ENCODE measurements around the gene BCR.

The BCR gene

GRCh38 chr22:23245799-23246136, 65.5 kb downstream of the BCR start:
- no peak for DNase-seq (ENCODE audit: low read depth)

DNA sequence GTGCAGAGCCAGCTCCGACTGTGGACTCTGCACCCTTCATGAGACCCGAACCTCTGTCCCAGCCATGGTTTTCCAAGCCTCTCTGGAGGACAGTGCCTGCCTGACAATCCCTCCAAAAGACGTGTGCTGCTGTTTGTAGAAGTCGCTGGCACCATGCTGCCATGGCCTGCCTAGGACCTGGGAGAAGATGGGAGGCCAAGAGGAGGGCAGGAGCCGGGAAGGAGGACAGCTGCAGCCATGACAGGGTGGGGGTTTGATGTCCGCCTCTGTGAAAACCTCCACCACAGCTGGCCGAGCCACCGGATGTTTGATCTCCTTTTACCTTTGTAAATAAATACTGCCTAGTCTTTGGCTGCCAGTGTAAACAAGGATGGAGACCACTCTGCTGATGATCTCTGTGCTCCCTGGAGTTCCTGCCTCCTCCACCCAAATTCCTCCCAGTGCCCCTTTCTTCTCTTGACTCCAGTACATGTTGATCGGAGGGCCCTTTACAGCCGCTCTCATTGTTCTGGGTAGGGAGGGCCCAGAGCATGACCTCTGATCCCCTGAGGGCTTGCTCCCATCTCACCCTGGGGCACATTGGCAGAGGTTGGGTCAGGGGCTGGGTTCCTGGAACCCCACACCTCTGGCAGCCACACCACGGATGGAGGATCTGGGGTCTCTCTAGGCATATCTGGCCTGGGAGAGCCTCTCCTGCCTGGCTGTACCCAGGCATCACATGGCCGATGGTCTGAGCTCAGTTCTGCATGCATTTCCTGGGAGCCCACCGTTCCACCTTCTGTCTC, 66.9 kb downstream of the BCR start:
- DNase-seq (ENCODE audit: low read depth), result no peak

DNA sequence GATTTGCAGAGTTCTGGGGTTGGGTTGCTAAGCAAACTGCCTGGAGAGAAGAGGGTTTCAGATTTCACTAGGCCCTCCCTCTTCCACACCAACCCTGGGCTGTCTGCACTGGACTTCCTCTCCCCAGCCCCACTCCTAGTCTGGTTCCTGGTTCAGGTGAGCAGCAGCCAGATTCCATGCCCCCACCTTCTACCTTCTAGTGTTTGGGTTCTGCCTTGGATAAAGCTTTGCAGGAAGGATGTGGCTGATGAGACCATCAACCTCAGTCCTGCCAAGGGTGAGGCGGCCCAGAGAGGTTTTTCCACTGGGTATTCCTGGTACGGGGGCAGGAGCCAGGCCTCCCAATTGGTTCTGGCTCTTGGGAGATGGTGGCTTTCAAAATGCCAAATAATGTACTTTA, 68.3 kb downstream of the BCR start:
- no peak for DNase-seq (ENCODE audit: low read depth)

GRCh38 chr22:23250056-23250784, 69.9 kb downstream of the BCR start:
- DNase-seq (ENCODE audit: low read depth), result no peak

- DNase-seq (ENCODE audit: low read depth), result no peak
These were observed 70.6 kb downstream of the BCR start for GRCh38 chr22:23250785-23251363.

DNA sequence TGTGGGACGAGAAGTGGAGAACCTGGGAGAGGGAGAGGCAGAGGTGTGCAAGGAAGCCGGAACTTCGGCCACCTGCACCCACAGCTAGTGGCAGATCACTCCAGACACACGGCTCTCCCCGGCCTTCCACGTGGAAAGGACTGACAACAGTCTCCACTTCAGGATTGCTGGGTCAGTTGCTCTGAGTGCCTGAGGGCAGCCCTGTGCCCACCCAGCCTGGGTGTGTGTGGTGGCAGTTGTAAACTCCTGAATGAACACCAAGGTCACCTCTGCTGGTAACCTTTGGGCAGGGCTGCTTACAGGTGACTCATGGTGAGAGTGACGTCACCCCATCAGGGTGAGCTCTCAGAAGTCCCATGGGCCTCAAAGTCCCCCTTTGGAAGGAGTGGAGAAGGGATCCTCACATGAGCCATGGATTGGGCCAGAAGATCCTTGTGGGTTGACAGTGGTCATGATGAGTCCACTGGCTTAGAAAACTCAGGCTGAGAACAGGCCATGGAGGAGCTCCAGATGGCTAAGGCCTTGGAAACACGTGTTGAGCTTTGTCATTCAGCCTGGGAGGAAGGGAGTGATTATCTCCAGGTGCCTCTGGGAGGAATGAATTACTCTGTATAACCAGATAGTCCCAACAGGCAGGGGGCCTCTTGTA, 71.3 kb downstream of the BCR start:
- DNase-seq (ENCODE audit: low read depth), result no peak

DNA sequence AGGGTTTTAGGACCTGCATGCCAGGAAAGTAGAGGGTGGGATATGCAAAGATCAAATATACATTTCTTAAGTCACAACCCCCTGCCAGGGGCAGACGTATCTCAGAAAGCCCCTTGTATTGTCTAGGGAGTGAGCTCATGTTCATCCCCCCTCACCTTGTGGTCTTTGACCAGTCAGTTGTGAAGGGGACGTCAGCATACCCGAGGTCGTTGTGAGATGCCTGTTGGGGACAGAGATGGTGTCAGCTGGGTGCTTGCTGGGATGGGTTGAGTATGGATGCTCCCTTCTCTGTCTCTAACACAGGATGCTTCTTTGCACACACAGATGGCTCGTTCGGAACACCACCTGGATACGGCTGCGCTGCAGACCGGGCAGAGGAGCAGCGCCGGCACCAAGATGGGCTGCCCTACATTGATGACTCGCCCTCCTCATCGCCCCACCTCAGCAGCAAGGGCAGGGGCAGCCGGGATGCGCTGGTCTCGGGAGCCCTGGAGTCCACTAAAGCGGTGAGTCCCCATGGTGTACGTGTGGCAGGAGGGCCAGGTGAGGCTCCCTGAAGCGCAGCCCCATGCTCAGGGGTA, 73.3 kb downstream of the BCR start:
- DNase-seq (ENCODE audit: low read depth), result no peak

DNA sequence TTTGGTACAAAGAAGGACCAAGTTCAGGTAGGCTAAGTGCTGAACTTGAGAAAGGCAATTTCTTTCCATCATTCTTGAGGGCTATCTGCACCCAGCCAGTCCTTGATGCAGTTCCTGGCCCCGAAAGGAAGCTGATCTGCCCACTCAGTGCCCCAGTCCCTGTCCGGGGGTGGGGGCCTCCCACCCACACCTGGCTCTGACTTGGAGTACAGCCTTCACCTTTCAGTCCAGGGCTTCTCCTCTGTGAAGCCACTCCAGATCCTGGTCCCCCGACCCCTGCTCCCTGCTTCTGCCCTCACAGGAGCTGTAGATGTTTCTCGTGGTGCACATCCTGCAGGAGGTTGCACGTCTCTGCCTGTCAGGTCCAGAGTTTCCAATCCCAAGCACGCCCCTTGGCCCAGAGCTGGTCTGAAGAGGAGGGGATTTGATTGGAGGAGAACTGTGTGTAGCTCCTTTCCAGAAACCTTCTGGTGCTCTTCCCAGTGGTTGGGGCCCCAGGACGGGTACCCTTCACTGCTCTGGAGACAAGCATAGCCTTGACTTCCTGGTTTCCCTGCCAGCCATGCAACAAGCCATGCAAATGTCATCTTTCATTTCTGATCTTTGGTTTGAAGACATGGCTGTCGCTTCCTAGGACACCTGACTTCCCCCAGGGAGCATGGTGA, 75.3 kb downstream of the BCR start:
- no peak for DNase-seq (ENCODE audit: low read depth)

DNA sequence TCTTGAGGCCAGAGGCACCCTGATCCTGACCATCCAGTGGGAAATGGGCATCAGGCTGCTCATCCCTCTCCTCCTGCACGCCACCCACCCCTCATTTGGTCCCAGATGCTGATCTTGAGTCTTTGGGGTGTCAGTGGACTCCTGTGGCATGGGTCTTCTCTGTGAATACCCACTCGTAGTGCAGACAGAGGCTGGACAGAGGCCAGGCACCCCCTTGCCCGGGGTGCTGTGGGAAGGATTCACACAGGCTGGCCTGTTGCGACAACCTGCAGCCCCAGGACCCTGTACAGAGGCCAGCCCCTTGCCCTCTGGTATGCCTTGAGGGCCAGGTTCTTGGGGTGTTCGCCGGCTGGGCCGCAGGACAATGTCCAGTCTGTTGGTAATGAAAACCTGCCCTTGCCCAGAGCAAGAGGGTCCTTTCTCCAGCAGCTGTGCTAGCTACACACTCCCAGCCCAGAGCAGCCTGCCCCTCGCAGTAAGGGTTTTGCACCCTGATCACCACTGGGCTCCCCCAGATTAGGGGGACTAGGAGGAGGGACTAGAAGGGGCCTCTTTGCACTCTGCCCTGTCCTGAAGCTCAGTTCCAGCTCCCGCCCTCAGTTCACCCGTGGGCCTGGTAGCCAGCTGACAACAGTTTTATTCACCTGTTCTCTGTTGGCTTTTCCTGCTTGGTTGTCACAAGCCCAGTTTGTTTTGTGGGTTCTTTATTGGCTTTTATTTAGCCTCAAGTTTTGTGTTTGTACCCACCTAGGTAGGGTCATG, 76.0 kb downstream of the BCR start:
- no peak for DNase-seq (ENCODE audit: low read depth)

DNA sequence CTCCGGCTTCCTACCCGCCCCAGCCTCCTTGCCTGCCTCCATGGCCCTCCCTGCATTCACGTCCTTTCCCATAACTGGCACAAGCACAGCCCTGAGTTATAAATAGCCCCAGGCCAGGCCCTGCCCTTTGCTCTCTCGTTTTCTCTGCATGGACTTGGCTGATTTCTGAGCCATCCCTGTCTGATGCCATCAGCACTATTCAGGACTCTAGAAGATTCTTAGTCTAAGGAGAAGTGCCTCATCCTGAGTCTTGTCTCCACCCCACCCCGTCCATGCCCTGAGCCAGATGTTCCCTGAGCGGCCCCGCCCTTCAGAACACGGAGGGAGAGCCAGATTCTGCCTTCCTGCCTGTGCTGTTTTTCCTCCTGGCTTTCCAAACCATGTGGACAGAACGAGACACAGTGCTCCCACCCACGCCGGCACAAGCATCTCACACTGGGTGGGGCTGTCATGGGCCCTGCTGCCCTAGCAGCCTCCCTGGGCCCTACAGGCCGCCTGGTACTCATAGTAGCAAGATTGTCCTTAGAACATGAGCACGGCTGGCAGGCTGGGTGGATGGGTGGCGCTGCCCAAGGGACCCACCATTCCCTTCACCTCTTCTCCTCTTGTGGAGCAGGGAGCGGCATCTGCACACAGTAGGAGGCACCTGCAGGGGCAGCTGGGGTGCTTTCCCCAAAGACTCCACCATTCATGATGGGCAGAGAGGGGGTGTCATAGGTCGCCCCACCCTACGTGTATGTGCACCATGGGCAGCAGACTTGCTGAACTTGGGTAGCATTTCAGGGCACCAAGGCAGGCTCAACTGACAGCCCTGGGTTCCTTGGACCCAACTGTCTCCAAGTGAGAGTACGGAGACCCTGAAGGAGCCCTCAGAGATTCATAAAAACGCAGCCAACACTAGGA, 76.9 kb downstream of the BCR start:
- no peak for DNase-seq (ENCODE audit: low read depth)

- no peak for DNase-seq (ENCODE audit: low read depth)
These were observed 77.8 kb downstream of the BCR start for GRCh38 chr22:23257889-23258825.

DNA sequence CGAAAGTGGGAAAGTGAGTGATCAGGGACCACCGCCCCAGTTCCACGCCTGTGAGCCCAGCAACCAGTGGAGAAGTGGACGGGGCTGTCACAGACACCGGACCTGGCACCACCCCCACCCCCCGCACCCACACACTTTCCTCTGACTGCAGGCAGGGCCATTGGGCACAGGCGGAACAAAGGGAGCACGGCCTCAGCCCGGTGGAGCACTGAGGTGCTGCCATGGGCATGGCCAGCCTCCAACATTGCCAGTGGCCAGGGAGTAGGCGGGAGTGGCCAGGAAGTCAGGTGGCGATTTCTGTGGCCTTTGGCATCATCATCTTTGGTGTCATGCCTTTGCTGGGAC, 78.5 kb downstream of the BCR start:
- no peak for DNase-seq (ENCODE audit: low read depth)

DNA sequence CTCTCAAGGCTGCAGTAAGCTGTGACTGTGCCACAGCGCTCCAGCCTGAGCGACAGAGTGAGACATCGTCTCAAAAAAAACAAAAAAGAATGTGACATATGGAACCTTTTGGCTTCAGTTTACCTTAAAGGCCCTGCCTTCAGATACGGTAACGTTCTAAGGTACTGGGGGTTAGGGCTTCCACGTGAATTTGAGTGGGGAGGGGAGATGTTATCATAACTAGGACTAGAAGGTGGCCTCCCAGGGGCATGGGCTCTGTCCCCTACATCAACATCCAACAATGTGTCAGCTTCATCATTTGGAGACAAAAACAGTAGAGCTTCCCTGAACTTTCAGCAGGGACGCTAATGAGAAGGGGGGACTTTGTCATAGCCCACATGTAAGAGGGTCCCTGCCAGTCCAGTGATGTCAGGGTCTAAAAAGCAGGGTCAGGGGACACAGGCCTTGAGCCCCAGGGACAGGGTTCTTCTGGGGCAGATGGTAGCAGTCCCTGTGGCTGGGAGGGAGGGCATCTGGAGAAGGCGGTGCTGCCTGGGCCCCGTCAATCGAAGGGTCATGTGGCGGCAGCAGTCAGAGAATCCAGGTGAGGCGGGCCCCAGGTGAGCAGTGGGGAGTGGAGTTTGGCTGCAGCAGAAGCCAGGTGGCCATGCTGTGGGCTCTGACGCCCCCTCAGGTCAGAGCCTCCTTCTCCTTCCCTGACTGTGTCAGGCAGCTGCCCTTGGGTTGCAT, 79.8 kb downstream of the BCR start:
- no peak for DNase-seq (ENCODE audit: low read depth)

DNA sequence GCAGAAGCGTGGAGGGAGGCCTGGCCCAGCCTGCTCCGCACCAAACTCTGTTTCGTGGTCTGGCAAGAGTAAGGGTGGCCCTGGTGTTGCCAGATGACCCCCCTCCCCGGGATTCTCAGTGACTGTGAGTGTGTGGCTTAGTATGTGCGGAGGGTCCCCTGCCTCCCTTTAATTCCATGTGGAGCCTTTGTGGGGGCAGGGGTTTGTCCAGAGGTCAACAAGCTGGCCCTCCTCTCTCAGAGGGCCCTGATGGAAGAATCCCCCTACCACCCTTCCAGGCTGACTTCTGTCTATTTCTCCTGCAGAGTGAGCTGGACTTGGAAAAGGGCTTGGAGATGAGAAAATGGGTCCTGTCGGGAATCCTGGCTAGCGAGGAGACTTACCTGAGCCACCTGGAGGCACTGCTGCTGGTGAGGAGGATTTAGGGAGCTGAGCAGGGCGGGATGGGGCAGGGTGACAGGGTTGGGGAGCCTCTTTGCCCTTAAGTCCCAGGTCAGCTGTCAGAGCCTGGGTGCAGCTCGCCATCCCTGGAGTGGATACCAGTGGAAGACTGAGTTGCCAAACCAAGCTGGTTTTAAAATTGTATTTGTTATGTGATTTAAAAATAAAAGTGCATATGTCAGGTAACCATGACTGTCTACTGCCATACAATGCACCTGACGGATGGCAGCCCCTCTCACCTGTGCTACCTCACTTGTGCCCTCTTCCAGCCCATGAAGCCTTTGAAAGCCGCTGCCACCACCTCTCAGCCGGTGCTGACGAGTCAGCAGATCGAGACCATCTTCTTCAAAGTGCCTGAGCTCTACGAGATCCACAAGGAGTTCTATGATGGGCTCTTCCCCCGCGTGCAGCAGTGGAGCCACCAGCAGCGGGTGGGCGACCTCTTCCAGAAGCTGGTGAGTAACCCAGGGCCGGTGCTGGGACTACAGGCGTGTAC, 80.6 kb downstream of the BCR start:
- DNase-seq (ENCODE audit: low read depth), result no peak

DNA sequence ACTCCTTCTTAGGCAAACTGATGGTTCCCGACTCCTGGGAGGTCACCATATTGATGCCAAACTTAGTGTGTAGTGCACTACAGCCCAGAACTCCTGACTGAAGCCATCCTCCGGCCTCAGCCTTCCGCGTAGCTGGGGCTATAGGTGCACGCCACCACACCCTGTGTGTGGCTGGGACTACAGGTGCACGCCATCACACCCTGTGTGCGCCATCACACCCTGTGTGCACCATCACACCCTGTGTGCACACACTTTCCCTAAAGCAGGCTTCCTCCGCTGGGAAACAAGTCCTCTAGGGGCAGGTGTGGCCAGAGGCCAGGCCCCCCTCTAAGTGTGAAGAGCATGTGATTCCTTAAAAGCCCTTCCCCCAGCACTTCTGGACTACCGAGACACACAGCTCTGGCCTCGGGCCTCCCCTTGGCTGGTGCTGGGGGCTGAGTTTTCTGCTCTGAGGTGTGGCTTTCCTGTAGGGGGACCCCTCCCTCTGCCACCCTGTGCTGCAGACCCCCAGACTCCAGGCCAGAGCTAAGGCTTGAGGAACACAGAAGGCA, 81.7 kb downstream of the BCR start:
- no peak for DNase-seq (ENCODE audit: low read depth)

- DNase-seq (ENCODE audit: low read depth), result no peak
These were observed 82.4 kb downstream of the BCR start for GRCh38 chr22:23262518-23263332.
